ENCODE measurements around the gene PAEP.

DNA sequence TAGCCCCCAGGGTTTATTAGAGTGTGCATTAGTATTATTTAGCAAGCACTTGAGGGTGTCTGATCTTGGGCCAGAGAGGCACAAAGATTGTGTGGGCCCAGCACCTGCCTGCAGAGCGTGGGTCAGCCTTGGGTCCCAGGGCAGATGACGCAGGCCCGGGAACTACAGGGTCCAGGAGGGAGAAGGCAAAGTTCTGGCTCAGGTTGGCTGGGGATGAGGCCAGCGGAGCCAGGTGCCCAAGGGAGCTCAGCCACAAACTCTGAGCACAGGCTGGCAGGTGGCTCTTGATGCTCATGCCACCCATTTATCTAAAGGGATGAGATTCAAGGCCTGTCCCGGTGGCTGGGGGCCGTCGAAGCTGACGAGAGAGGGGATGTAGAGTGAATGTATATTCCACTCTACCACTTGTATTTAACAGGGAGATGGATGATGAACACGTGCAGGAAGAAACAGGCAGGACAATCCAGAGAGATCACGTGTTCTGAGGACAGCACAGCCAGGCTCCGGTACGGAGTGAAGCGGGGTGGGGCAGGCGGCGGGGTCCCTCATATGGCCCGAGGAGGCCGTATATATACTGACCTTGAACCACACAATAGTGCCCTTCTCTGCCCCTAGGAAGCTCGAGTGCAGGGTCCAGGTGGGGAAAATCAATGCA is 16.4 kb upstream of the PAEP start:
- TF ChIP-seq, protein P1, sequence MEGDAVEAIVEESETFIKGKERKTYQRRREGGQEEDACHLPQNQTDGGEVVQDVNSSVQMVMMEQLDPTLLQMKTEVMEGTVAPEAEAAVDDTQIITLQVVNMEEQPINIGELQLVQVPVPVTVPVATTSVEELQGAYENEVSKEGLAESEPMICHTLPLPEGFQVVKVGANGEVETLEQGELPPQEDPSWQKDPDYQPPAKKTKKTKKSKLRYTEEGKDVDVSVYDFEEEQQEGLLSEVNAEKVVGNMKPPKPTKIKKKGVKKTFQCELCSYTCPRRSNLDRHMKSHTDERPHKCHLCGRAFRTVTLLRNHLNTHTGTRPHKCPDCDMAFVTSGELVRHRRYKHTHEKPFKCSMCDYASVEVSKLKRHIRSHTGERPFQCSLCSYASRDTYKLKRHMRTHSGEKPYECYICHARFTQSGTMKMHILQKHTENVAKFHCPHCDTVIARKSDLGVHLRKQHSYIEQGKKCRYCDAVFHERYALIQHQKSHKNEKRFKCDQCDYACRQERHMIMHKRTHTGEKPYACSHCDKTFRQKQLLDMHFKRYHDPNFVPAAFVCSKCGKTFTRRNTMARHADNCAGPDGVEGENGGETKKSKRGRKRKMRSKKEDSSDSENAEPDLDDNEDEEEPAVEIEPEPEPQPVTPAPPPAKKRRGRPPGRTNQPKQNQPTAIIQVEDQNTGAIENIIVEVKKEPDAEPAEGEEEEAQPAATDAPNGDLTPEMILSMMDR (IDR thresholded peaks at IDR 0.05): no peak
- no peak for TF ChIP-seq REST (IDR thresholded peaks at IDR 0.05; ENCODE audit: insufficient read depth in 1 of 2, low read depth in 2 of 2, low read length in 1 of 2)
- no peak for TF ChIP-seq SIN3A (IDR thresholded peaks at IDR 0.05; ENCODE audit: borderline replicate concordance, insufficient read depth, low read depth, low read length)
- TF ChIP-seq POLR2AphosphoS5 (IDR thresholded peaks at IDR 0.05; ENCODE audit: low read depth, low read length): no peak

Data from Panc1 (cell line).